ENCODE data around the gene AFG3L2.

The AFG3L2 gene

GRCh38 chr18:12325726-12326245 is 51.2 kb downstream of the AFG3L2 start:
- DNase-seq (ENCODE audit: low read depth, low spot score), result no peak

- DNase-seq (ENCODE audit: low read depth, low spot score), result no peak
Measured at GRCh38 chr18:12324991-12325725, 51.9 kb downstream of the AFG3L2 start.

- DNase-seq (ENCODE audit: low read depth, low spot score), result peak; percentile 21
Measured at GRCh38 chr18:12321333-12321732, 55.7 kb downstream of the AFG3L2 start.

- no peak for DNase-seq (ENCODE audit: low read depth, low spot score)
Measured at GRCh38 chr18:12318857-12319256, 58.2 kb downstream of the AFG3L2 start.

GRCh38 chr18:12318334-12318697 is 58.7 kb downstream of the AFG3L2 start:
- no peak for DNase-seq (ENCODE audit: low read depth, low spot score)

GRCh38 chr18:12317664-12318333 is 59.2 kb downstream of the AFG3L2 start:
- DNase-seq (ENCODE audit: low read depth, low spot score), result no peak

GRCh38 chr18:12315911-12316310 is 61.1 kb downstream of the AFG3L2 start:
- DNase-seq (ENCODE audit: low read depth, low spot score), result no peak

GRCh38 chr18:12315490-12315889 is 61.5 kb downstream of the AFG3L2 start:
- DNase-seq (ENCODE audit: low read depth, low spot score), result no peak

- DNase-seq (ENCODE audit: low read depth, low spot score), result no peak
Measured at GRCh38 chr18:12314591-12315305, 62.3 kb downstream of the AFG3L2 start.

- DNase-seq (ENCODE audit: low read depth, low spot score), result no peak
Measured at GRCh38 chr18:12313530-12314245, 63.3 kb downstream of the AFG3L2 start.

GRCh38 chr18:12312976-12313375 is 64.1 kb downstream of the AFG3L2 start:
- no peak for DNase-seq (ENCODE audit: low read depth, low spot score)

- DNase-seq (ENCODE audit: low read depth, low spot score), result no peak
Measured at GRCh38 chr18:12310762-12311161, 66.3 kb downstream of the AFG3L2 start.

- no peak for DNase-seq (ENCODE audit: low read depth, low spot score)
Measured at GRCh38 chr18:12309683-12310198, 67.3 kb downstream of the AFG3L2 start.

GRCh38 chr18:12308386-12309100 is 68.5 kb downstream of the AFG3L2 start:
- peak; percentile 83 for DNase-seq (ENCODE audit: low read depth, low spot score)

GRCh38 chr18:12307701-12308385 is 69.2 kb downstream of the AFG3L2 start, which contains the start of gene TUBB6:
Gene TUBB6 (plus strand): TSS chr18:12308241. CDS start chr18:12308293, 52 bp downstream.
- DNase-seq (ENCODE audit: low read depth, low spot score), result peak; percentile 48

GRCh38 chr18:12306752-12307700 is 70.0 kb downstream of the AFG3L2 start:
- DNase-seq (ENCODE audit: low read depth, low spot score), result peak; percentile 63

- DNase-seq (ENCODE audit: low read depth, low spot score), result peak; percentile 73
Measured at GRCh38 chr18:12305930-12306629, 70.9 kb downstream of the AFG3L2 start.

GRCh38 chr18:12305211-12305610 is 71.8 kb downstream of the AFG3L2 start:
- DNase-seq (ENCODE audit: low read depth, low spot score), result no peak

All from ELF-1 (cell line).